H1 (cell line): ENCODE results near the gene PMFBP1. TPM values are rescaled to one million over a fixed set of nuclear protein-coding genes. Genes with fewer than 3 reads are reported as not detected.

Experiments used
- CTCF ChIA-PET: fragments of 300-600 bp; sonication (Branson Sonifier 250); formaldehyde crosslinking; loops from one replicate; lab custom pipeline; 2021; ENCODE audit not compliant: partially characterized antibody; lab: Charles Lee
- POLR2A ChIA-PET: fragments of 300-600 bp; sonication (Branson Sonifier 250); formaldehyde crosslinking; loops from one replicate; lab custom pipeline; 2021; ENCODE audit warnings: inconsistent platforms; ENCODE audit not compliant: partially characterized antibody; lab: Charles Lee
- DNase-seq, 2 experiments: peaks; one replicate each; pipeline versions ENCODE4 v3.0.0 to v3.0.0-alpha.2; 2010 to 2022; ENCODE audit warnings: low spot score in 2 of 2, low read depth in 1 of 2, mixed read lengths in 1 of 2
- FAIRE-seq: peaks from 2 replicates; lab custom pipeline; 2011; peaks lifted over from hg19 to GRCh38; lab: Jason Lieb, UNC
- H2AFZ ChIP-seq: 2 replicates; pipeline ENCODE4 v1.8.1; 2012; ENCODE audit warnings: low read length, inconsistent platforms
- H2AK5ac ChIP-seq: 2 replicates; pipeline ENCODE4 v1.6.1; 2013; ENCODE audit warnings: low read depth, low read length
- H2BK120ac ChIP-seq: replicated peaks from 2 replicates; pipeline ENCODE3; 2013; ENCODE audit warnings: low read depth, low read length, inconsistent platforms
- H2BK12ac ChIP-seq: 2 replicates; pipeline ENCODE4 v1.6.1; 2013; ENCODE audit warnings: low read depth, low read length
- H2BK15ac ChIP-seq: 2 replicates; pipeline ENCODE4 v1.6.1; 2013; ENCODE audit warnings: low read length
- H2BK20ac ChIP-seq: 2 replicates; pipeline ENCODE4 v1.6.1; 2013; ENCODE audit warnings: low read length
- H2BK5ac ChIP-seq: 2 replicates; pipeline ENCODE4 v1.6.1; 2013; ENCODE audit warnings: low read depth, low read length
- H3K14ac ChIP-seq: 2 replicates; pipeline ENCODE4 v1.6.1; 2013; ENCODE audit warnings: inconsistent platforms; ENCODE audit not compliant: insufficient read length
- H3K18ac ChIP-seq: 2 replicates; pipeline ENCODE4 v1.6.1; 2013; ENCODE audit warnings: low read length; ENCODE audit errors: extremely low read depth
- H3K23ac ChIP-seq: 2 replicates; pipeline ENCODE4 v1.6.1; 2013; ENCODE audit warnings: inconsistent platforms; ENCODE audit not compliant: insufficient read length
- H3K23me2 ChIP-seq: 2 replicates; pipeline ENCODE4 v1.6.1; 2013; ENCODE audit warnings: low read depth, low read length
- H3K27ac ChIP-seq: 2 replicates; pipeline ENCODE4 v1.6.1; 2011; ENCODE audit warnings: low read depth, low read length, inconsistent platforms
- H3K27me3 ChIP-seq, 4 experiments: replicated peaks in 1 of 4; 1 replicate in 1 of 4; 2 replicates in 3 of 4; pipeline versions ENCODE4 v1.6.1 to v1.8.1; 2011 to 2013; ENCODE audit warnings: low read length in 3 of 4, mild to moderate bottlenecking in 3 of 4, inconsistent platforms in 2 of 4, mixed read lengths in 2 of 4, moderate library complexity in 1 of 4; ENCODE audit not compliant: control insufficient read depth in 3 of 4, insufficient read depth in 3 of 4; ENCODE audit errors: extremely low read depth in 1 of 4
- H3K36me3 ChIP-seq, 4 experiments: 2 replicates each; pipeline versions ENCODE4 v1.6.1 to v1.8.1; 2011 to 2013; ENCODE audit warnings: mild to moderate bottlenecking in 4 of 4, low read length in 3 of 4, moderate library complexity in 2 of 4, control low read depth in 1 of 4, inconsistent platforms in 1 of 4; ENCODE audit not compliant: insufficient read depth in 4 of 4, control insufficient read depth in 2 of 4
- H3K4ac ChIP-seq: replicated peaks from 2 replicates; pipeline ENCODE3; 2013; ENCODE audit warnings: low read length, low read depth, mixed read lengths, inconsistent platforms; ENCODE audit not compliant: insufficient read length
- H3K4me1 ChIP-seq, 4 experiments: replicated peaks in 1 of 4; 1 replicate in 1 of 4; 2 replicates in 3 of 4; pipeline versions ENCODE4 v1.6.1 to v1.8.1; 2011 to 2013; ENCODE audit warnings: low read length in 3 of 4, inconsistent platforms in 2 of 4, mixed read lengths in 1 of 4; ENCODE audit not compliant: insufficient read depth in 4 of 4, control insufficient read depth in 3 of 4
- H3K4me2 ChIP-seq, 2 experiments: 2 replicates each; pipeline versions ENCODE4 v1.6.1 to v1.8.1; 2011 to 2013; ENCODE audit warnings: low read depth in 2 of 2, low read length in 2 of 2, control low read depth in 1 of 2, inconsistent platforms in 1 of 2, mild to moderate bottlenecking in 1 of 2; ENCODE audit not compliant: insufficient read depth in 1 of 2
- H3K4me3 ChIP-seq, 4 experiments: fragments of 200-600, 300-600 bp in 1 of 4; sonication (generic), shearing (Covaris generic), sonication (Bioruptor Twin) in 1 of 4; 2 replicates each; pipeline versions ENCODE4 v1.5.1 to v1.8.1; 2011 to 2016; ENCODE audit warnings: low read length in 4 of 4, low read depth in 3 of 4, control low read depth in 2 of 4, inconsistent platforms in 2 of 4, mild to moderate bottlenecking in 2 of 4, mixed read lengths in 1 of 4, moderate library complexity in 1 of 4; ENCODE audit not compliant: insufficient read depth in 2 of 4; ENCODE audit errors: extremely low read depth in 1 of 4
- H3K56ac ChIP-seq: replicated peaks from 2 replicates; pipeline ENCODE3; 2013; ENCODE audit warnings: low read depth, mild to moderate bottlenecking, mixed read lengths, low read length, inconsistent platforms; ENCODE audit not compliant: insufficient read length
- H3K79me1 ChIP-seq: 2 replicates; pipeline ENCODE4 v1.6.1; 2013; ENCODE audit warnings: low read depth, low read length, control low read depth
- H3K79me2 ChIP-seq, 2 experiments: 2 replicates each; pipeline versions ENCODE4 v1.6.1 to v1.8.1; 2012 to 2013; ENCODE audit warnings: low read length in 2 of 2, mild to moderate bottlenecking in 2 of 2, inconsistent platforms in 1 of 2; ENCODE audit not compliant: insufficient read depth in 2 of 2, control insufficient read depth in 1 of 2
- H3K9ac ChIP-seq, 4 experiments: replicated peaks in 1 of 4; 1 replicate in 1 of 4; 2 replicates in 3 of 4; pipeline versions ENCODE4 v1.6.1 to v1.8.1; 2011 to 2013; ENCODE audit warnings: low read depth in 3 of 4, low read length in 3 of 4, control low read depth in 2 of 4, mild to moderate bottlenecking in 2 of 4, moderate library complexity in 2 of 4, inconsistent platforms in 1 of 4; ENCODE audit errors: extremely low read depth in 1 of 4
- H3K9me3 ChIP-seq, 2 experiments: 2 replicates each; pipeline versions ENCODE4 v1.6.1 to v1.8.1; 2012 to 2013; ENCODE audit warnings: mild to moderate bottlenecking in 2 of 2, moderate library complexity in 2 of 2, control low read depth in 1 of 2, inconsistent platforms in 1 of 2, low read depth in 1 of 2, low read length in 1 of 2, mixed read lengths in 1 of 2; ENCODE audit not compliant: insufficient read depth in 2 of 2
- H4K20me1 ChIP-seq, 2 experiments: replicated peaks in 1 of 2; 2 replicates each; pipeline versions ENCODE3 to v1.8.1; 2011 to 2013; ENCODE audit warnings: inconsistent platforms in 2 of 2, low read length in 2 of 2, mild to moderate bottlenecking in 1 of 2; ENCODE audit not compliant: insufficient read depth in 2 of 2, control insufficient read depth in 1 of 2
- H4K5ac ChIP-seq: 2 replicates; pipeline ENCODE4 v1.6.1; 2013; ENCODE audit warnings: low read length, low read depth, mixed read lengths, inconsistent platforms; ENCODE audit not compliant: insufficient read length
- H4K8ac ChIP-seq: 2 replicates; pipeline ENCODE4 v1.8.0; 2013; ENCODE audit warnings: mild to moderate bottlenecking, moderate library complexity, low read length, inconsistent platforms; ENCODE audit not compliant: insufficient read depth; ENCODE audit errors: extremely low read depth
- H4K91ac ChIP-seq: replicated peaks from 2 replicates; pipeline ENCODE3; 2013; ENCODE audit warnings: low read length, mixed read lengths, inconsistent platforms; ENCODE audit not compliant: insufficient read length
- GTF2F1 ChIP-seq: IDR thresholded peaks from 2 replicates; pipeline ENCODE4 v1.6.1; 2012; ENCODE audit warnings: low read depth, low read length, improper control_type of control experiment, borderline replicate concordance
- JUND ChIP-seq: IDR thresholded peaks from 2 replicates; pipeline ENCODE4 v1.6.1; 2011; ENCODE audit warnings: mild to moderate bottlenecking, improper control_type of control experiment, low read length
- PHF8 ChIP-seq: fragments of 200-600 bp; sonication (generic); conservative IDR thresholded peaks from 2 replicates; pipeline ENCODE4 v1.7.1; 2012; ENCODE audit warnings: low read depth, mild to moderate bottlenecking, inconsistent platforms, low read length, moderate library complexity
- RAD21 ChIP-seq, 2 experiments: IDR thresholded peaks in 1 of 2; conservative IDR thresholded peaks in 1 of 2; 2 replicates each; pipeline ENCODE4 v1.6.1; 2011; ENCODE audit warnings: low read depth in 2 of 2, low read length in 2 of 2, improper control_type of control experiment in 1 of 2, inconsistent platforms in 1 of 2, mild to moderate bottlenecking in 1 of 2, moderate library complexity in 1 of 2
- RFX5 ChIP-seq: IDR thresholded peaks from 2 replicates; pipeline ENCODE4 v1.6.1; 2011; ENCODE audit warnings: low read depth, low read length, improper control_type of control experiment, borderline replicate concordance
- RNF2 ChIP-seq: fragments of 200-900, 300-1000 bp; sonication (generic); IDR thresholded peaks from 2 replicates; pipeline ENCODE4 v1.7.1; 2016; ENCODE audit warnings: borderline replicate concordance, low read depth, mild to moderate bottlenecking, antibody characterized with exemption, low read length; ENCODE audit not compliant: poor library complexity, severe bottlenecking; ENCODE audit errors: missing control alignments
- SIN3A ChIP-seq, 2 experiments: IDR thresholded peaks in 1 of 2; conservative IDR thresholded peaks in 1 of 2; 2 replicates each; pipeline ENCODE4 v1.6.1; 2011 to 2012; ENCODE audit warnings: low read length in 2 of 2, improper control_type of control experiment in 1 of 2, low read depth in 1 of 2, mild to moderate bottlenecking in 1 of 2
- SP1 ChIP-seq: IDR thresholded peaks from 2 replicates; pipeline ENCODE4 v1.6.1; 2011; ENCODE audit warnings: low read depth, low read length
- SRF ChIP-seq: IDR thresholded peaks from 2 replicates; pipeline ENCODE4 v1.6.1; 2011; ENCODE audit warnings: mild to moderate bottlenecking, low read depth, low read length, moderate library complexity
- WGBS, 2 experiments: shearing (Covaris generic) in 1 of 2; methylation state at CpG; one replicate each; pipeline versions ENCODE4 v1.1.6 to v1.1.7; 2013 to 2015; ENCODE audit warnings: low lambda C conversion rate in 2 of 2, mixed read lengths in 2 of 2, inconsistent platforms in 1 of 2, low coverage in 1 of 2, missing lambda C conversion rate in 1 of 2; ENCODE audit not compliant: insufficient replicate concordance in 2 of 2, insufficient coverage in 1 of 2, insufficient read length in 1 of 2; ENCODE audit errors: extremely low coverage in 1 of 2, missing lambda C conversion rate in 1 of 2; 5-methylcytosine and 5-hydroxymethylcytosine counted together
- polyA plus RNA-seq, 7 experiments: library from polyadenylated mRNA; depleted of rRNA in 3 of 7; stranded (reverse) in 5 of 7; unstranded in 2 of 7; fragments of >200 nt in 5 of 7; fragments of 200-250 nt in 2 of 7; gene quantifications; 1 replicate in 5 of 7; 2 replicates in 1 of 7; 4 replicates in 1 of 7; pipeline versions ENCODE4 v1.2.1 to v1.2.3, GENCODE V29; 2011 to 2013; ENCODE audit warnings: missing spikeins in 2 of 7, mixed read lengths in 2 of 7
- total RNA-seq: library from RNA; stranded (reverse); fragmentation: NEBNext Ultra II Directional; extraction: Animal tissue kit (Norgen Biotek cat#: 25700); gene quantifications from 2 replicates; pipeline ENCODE4 v1.2.1, GENCODE V29; 2021
- TF ChIP-seq, protein P1 (sequence below): IDR thresholded peaks from 2 replicates; pipeline ENCODE4 v1.6.1; 2012; ENCODE audit warnings: low read length, inconsistent platforms

PMFBP1 gene
- total and polyA plus RNA-seq, 2 of the 8 experiments (the other 6 are each of a cell fraction or from before 2014, with no cell fraction given) = 0.32 to 1.6 TPM

DNA sequence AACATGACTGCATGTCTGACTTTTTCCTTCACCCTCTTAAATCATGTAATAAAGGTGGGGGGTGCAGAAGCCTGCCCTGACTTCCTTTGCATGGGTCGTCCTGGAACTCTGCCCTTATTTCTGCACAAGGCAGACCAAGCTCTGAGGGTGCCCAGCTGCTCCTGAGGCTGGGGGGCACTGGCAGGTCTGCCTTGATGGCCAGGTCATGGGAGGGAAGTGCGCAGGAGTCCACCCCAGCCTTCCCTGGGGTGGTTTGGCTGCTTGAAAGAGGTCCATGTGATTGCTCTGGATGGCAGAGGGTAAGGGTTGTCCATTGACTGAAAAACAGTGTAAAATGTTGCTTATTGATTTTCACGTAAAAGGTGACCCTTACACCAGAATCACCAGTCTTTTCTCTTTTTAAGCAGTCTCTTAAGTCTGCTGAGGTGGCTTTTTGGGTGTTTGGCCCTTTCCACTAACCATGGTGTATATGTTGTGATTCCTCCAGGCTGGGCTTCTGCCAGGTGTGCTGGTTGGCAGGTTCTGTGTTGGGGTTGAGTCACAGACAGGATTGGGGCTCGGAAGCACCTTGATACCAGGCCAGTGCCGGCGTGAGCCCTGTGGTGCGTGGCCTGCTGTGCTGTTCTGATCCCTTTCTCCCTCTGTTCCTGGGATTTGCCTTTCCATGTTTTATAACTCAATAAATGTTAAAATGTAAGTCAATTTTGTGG, 58.9 kb downstream of the PMFBP1 start:
- H2BK15ac ChIP-seq = no peak overlapping the region
- ChIA-PET CTCF (interaction anchor here (1.3 kb wide), 1 partner anchor 19 kb away, joined by 4 read pairs; no protein-coding TSS in a partner anchor), POLR2A (interaction anchor here (2.7 kb wide), 1 partner anchor 14 kb away, joined by 8 read pairs; no protein-coding TSS in a partner anchor)
- H4K91ac ChIP-seq = no peak overlapping the region
- no peak overlapping the region for H3K4me2 ChIP-seq
- H3K18ac ChIP-seq = no peak overlapping the region
- H2BK20ac ChIP-seq = no peak overlapping the region
- no peak overlapping the region for H3K4ac ChIP-seq
- no peak overlapping the region for H2AFZ ChIP-seq
- H4K8ac ChIP-seq = no peak overlapping the region
- no peak overlapping the region for H3K14ac ChIP-seq
- no peak overlapping the region for H3K27ac ChIP-seq
- H3K23ac ChIP-seq = no peak overlapping the region
- H3K56ac ChIP-seq = no peak overlapping the region
- no peaks in the 10 kb centered on the region for H3K79me1 ChIP-seq
- no peak overlapping the region for H4K5ac ChIP-seq
- no peak overlapping the region for H2BK5ac ChIP-seq
- H2BK120ac ChIP-seq = no peak overlapping the region
- no peak overlapping the region for H2AK5ac ChIP-seq
- H4K20me1 ChIP-seq = no peaks in the 10 kb centered on the region
- no peak overlapping the region for H3K4me3 ChIP-seq
- H2BK12ac ChIP-seq = no peak overlapping the region
- no peak overlapping the region for H3K9ac ChIP-seq
- no peaks in the 10 kb centered on the region for H3K79me2 ChIP-seq
- no peaks in the 10 kb centered on the region for H3K9me3 ChIP-seq
- no peaks in the 10 kb centered on the region for H3K4me1 ChIP-seq
- no peaks in the 10 kb centered on the region for H3K23me2 ChIP-seq
- WGBS, 2 experiments = 94% methylated on average over 7 of the region's 7 CpGs; no CpG with 5 or more reads in 1 of the 2 experiments
- H3K27me3 ChIP-seq = no peaks in the 10 kb centered on the region
- H3K36me3 ChIP-seq = peaks cover 20 to 41% (median 36%) of the 10 kb centered on the region in 4 experiments
- FAIRE-seq (no peak), DNase-seq (no peak)
- TF ChIP-seq SIN3A (conservative IDR thresholded peaks at IDR 0.05 in 1 of 2, IDR thresholded peaks at IDR 0.05 in 1 of 2; ENCODE audit: low read depth in 1 of 2, low read length in 2 of 2) (no peak), RNF2 (no peak), SRF (no peak), JUND (no peak), PHF8 (no peak), GTF2F1 (no peak), SP1 (no peak), RAD21 (IDR thresholded peaks at IDR 0.05 in 1 of 2, conservative IDR thresholded peaks at IDR 0.05 in 1 of 2; ENCODE audit: low read depth in 2 of 2, low read length in 2 of 2) (no peak), RFX5 (no peak)
- TF ChIP-seq, protein P1, sequence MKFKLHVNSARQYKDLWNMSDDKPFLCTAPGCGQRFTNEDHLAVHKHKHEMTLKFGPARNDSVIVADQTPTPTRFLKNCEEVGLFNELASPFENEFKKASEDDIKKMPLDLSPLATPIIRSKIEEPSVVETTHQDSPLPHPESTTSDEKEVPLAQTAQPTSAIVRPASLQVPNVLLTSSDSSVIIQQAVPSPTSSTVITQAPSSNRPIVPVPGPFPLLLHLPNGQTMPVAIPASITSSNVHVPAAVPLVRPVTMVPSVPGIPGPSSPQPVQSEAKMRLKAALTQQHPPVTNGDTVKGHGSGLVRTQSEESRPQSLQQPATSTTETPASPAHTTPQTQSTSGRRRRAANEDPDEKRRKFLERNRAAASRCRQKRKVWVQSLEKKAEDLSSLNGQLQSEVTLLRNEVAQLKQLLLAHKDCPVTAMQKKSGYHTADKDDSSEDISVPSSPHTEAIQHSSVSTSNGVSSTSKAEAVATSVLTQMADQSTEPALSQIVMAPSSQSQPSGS = no peak
